H1 (cell line): ENCODE data around the gene C2CD4C. TPM values are rescaled to one million over a fixed set of nuclear protein-coding genes. Genes with fewer than 3 reads are reported as not detected.

ENCODE experiments used
- CTCF ChIA-PET: fragments of 300-600 bp; sonication (Branson Sonifier 250); formaldehyde crosslinking; loops from one replicate; lab custom pipeline; 2021; ENCODE audit not compliant: partially characterized antibody; lab: Charles Lee
- POLR2A ChIA-PET: fragments of 300-600 bp; sonication (Branson Sonifier 250); formaldehyde crosslinking; loops from one replicate; lab custom pipeline; 2021; ENCODE audit warnings: inconsistent platforms; ENCODE audit not compliant: partially characterized antibody; lab: Charles Lee
- DNase-seq, 2 experiments: peaks; one replicate each; pipeline versions ENCODE4 v3.0.0 to v3.0.0-alpha.2; 2010 to 2022; ENCODE audit warnings: low spot score in 2 of 2, low read depth in 1 of 2, mixed read lengths in 1 of 2
- FAIRE-seq: peaks from 2 replicates; lab custom pipeline; 2011; peaks lifted over from hg19 to GRCh38; lab: Jason Lieb, UNC
- H2AFZ ChIP-seq: 2 replicates; pipeline ENCODE4 v1.8.1; 2012; ENCODE audit warnings: low read length, inconsistent platforms
- H2AK5ac ChIP-seq: 2 replicates; pipeline ENCODE4 v1.6.1; 2013; ENCODE audit warnings: low read depth, low read length
- H2BK120ac ChIP-seq: replicated peaks from 2 replicates; pipeline ENCODE3; 2013; ENCODE audit warnings: low read depth, low read length, inconsistent platforms
- H2BK12ac ChIP-seq: 2 replicates; pipeline ENCODE4 v1.6.1; 2013; ENCODE audit warnings: low read depth, low read length
- H2BK15ac ChIP-seq: 2 replicates; pipeline ENCODE4 v1.6.1; 2013; ENCODE audit warnings: low read length
- H2BK20ac ChIP-seq: 2 replicates; pipeline ENCODE4 v1.6.1; 2013; ENCODE audit warnings: low read length
- H2BK5ac ChIP-seq: 2 replicates; pipeline ENCODE4 v1.6.1; 2013; ENCODE audit warnings: low read depth, low read length
- H3K14ac ChIP-seq: 2 replicates; pipeline ENCODE4 v1.6.1; 2013; ENCODE audit warnings: inconsistent platforms; ENCODE audit not compliant: insufficient read length
- H3K18ac ChIP-seq: 2 replicates; pipeline ENCODE4 v1.6.1; 2013; ENCODE audit warnings: low read length; ENCODE audit errors: extremely low read depth
- H3K23ac ChIP-seq: 2 replicates; pipeline ENCODE4 v1.6.1; 2013; ENCODE audit warnings: inconsistent platforms; ENCODE audit not compliant: insufficient read length
- H3K23me2 ChIP-seq: 2 replicates; pipeline ENCODE4 v1.6.1; 2013; ENCODE audit warnings: low read depth, low read length
- H3K27ac ChIP-seq: 2 replicates; pipeline ENCODE4 v1.6.1; 2011; ENCODE audit warnings: low read depth, low read length, inconsistent platforms
- H3K27me3 ChIP-seq, 4 experiments: replicated peaks in 1 of 4; 1 replicate in 1 of 4; 2 replicates in 3 of 4; pipeline versions ENCODE4 v1.6.1 to v1.8.1; 2011 to 2013; ENCODE audit warnings: low read length in 3 of 4, mild to moderate bottlenecking in 3 of 4, inconsistent platforms in 2 of 4, mixed read lengths in 2 of 4, moderate library complexity in 1 of 4; ENCODE audit not compliant: control insufficient read depth in 3 of 4, insufficient read depth in 3 of 4; ENCODE audit errors: extremely low read depth in 1 of 4
- H3K36me3 ChIP-seq, 4 experiments: 2 replicates each; pipeline versions ENCODE4 v1.6.1 to v1.8.1; 2011 to 2013; ENCODE audit warnings: mild to moderate bottlenecking in 4 of 4, low read length in 3 of 4, moderate library complexity in 2 of 4, control low read depth in 1 of 4, inconsistent platforms in 1 of 4; ENCODE audit not compliant: insufficient read depth in 4 of 4, control insufficient read depth in 2 of 4
- H3K4ac ChIP-seq: replicated peaks from 2 replicates; pipeline ENCODE3; 2013; ENCODE audit warnings: low read length, low read depth, mixed read lengths, inconsistent platforms; ENCODE audit not compliant: insufficient read length
- H3K4me1 ChIP-seq, 4 experiments: replicated peaks in 1 of 4; 1 replicate in 1 of 4; 2 replicates in 3 of 4; pipeline versions ENCODE4 v1.6.1 to v1.8.1; 2011 to 2013; ENCODE audit warnings: low read length in 3 of 4, inconsistent platforms in 2 of 4, mixed read lengths in 1 of 4; ENCODE audit not compliant: insufficient read depth in 4 of 4, control insufficient read depth in 3 of 4
- H3K4me2 ChIP-seq, 2 experiments: 2 replicates each; pipeline versions ENCODE4 v1.6.1 to v1.8.1; 2011 to 2013; ENCODE audit warnings: low read depth in 2 of 2, low read length in 2 of 2, control low read depth in 1 of 2, inconsistent platforms in 1 of 2, mild to moderate bottlenecking in 1 of 2; ENCODE audit not compliant: insufficient read depth in 1 of 2
- H3K4me3 ChIP-seq, 4 experiments: fragments of 200-600, 300-600 bp in 1 of 4; sonication (generic), shearing (Covaris generic), sonication (Bioruptor Twin) in 1 of 4; 2 replicates each; pipeline versions ENCODE4 v1.5.1 to v1.8.1; 2011 to 2016; ENCODE audit warnings: low read length in 4 of 4, low read depth in 3 of 4, control low read depth in 2 of 4, inconsistent platforms in 2 of 4, mild to moderate bottlenecking in 2 of 4, mixed read lengths in 1 of 4, moderate library complexity in 1 of 4; ENCODE audit not compliant: insufficient read depth in 2 of 4; ENCODE audit errors: extremely low read depth in 1 of 4
- H3K56ac ChIP-seq: replicated peaks from 2 replicates; pipeline ENCODE3; 2013; ENCODE audit warnings: low read depth, mild to moderate bottlenecking, mixed read lengths, low read length, inconsistent platforms; ENCODE audit not compliant: insufficient read length
- H3K79me1 ChIP-seq: 2 replicates; pipeline ENCODE4 v1.6.1; 2013; ENCODE audit warnings: low read depth, low read length, control low read depth
- H3K79me2 ChIP-seq, 2 experiments: 2 replicates each; pipeline versions ENCODE4 v1.6.1 to v1.8.1; 2012 to 2013; ENCODE audit warnings: low read length in 2 of 2, mild to moderate bottlenecking in 2 of 2, inconsistent platforms in 1 of 2; ENCODE audit not compliant: insufficient read depth in 2 of 2, control insufficient read depth in 1 of 2
- H3K9ac ChIP-seq, 4 experiments: replicated peaks in 1 of 4; 1 replicate in 1 of 4; 2 replicates in 3 of 4; pipeline versions ENCODE4 v1.6.1 to v1.8.1; 2011 to 2013; ENCODE audit warnings: low read depth in 3 of 4, low read length in 3 of 4, control low read depth in 2 of 4, mild to moderate bottlenecking in 2 of 4, moderate library complexity in 2 of 4, inconsistent platforms in 1 of 4; ENCODE audit errors: extremely low read depth in 1 of 4
- H3K9me3 ChIP-seq, 2 experiments: 2 replicates each; pipeline versions ENCODE4 v1.6.1 to v1.8.1; 2012 to 2013; ENCODE audit warnings: mild to moderate bottlenecking in 2 of 2, moderate library complexity in 2 of 2, control low read depth in 1 of 2, inconsistent platforms in 1 of 2, low read depth in 1 of 2, low read length in 1 of 2, mixed read lengths in 1 of 2; ENCODE audit not compliant: insufficient read depth in 2 of 2
- H4K20me1 ChIP-seq, 2 experiments: replicated peaks in 1 of 2; 2 replicates each; pipeline versions ENCODE3 to v1.8.1; 2011 to 2013; ENCODE audit warnings: inconsistent platforms in 2 of 2, low read length in 2 of 2, mild to moderate bottlenecking in 1 of 2; ENCODE audit not compliant: insufficient read depth in 2 of 2, control insufficient read depth in 1 of 2
- H4K5ac ChIP-seq: 2 replicates; pipeline ENCODE4 v1.6.1; 2013; ENCODE audit warnings: low read length, low read depth, mixed read lengths, inconsistent platforms; ENCODE audit not compliant: insufficient read length
- H4K8ac ChIP-seq: 2 replicates; pipeline ENCODE4 v1.8.0; 2013; ENCODE audit warnings: mild to moderate bottlenecking, moderate library complexity, low read length, inconsistent platforms; ENCODE audit not compliant: insufficient read depth; ENCODE audit errors: extremely low read depth
- H4K91ac ChIP-seq: replicated peaks from 2 replicates; pipeline ENCODE3; 2013; ENCODE audit warnings: low read length, mixed read lengths, inconsistent platforms; ENCODE audit not compliant: insufficient read length
- ATF3 ChIP-seq: IDR thresholded peaks from 2 replicates; pipeline ENCODE4 v1.6.1; 2011; ENCODE audit warnings: low read depth, mild to moderate bottlenecking, low read length; ENCODE audit not compliant: insufficient read depth
- CBX5 ChIP-seq: fragments of 300-800, 300-1000 bp; sonication (generic); IDR thresholded peaks from 2 replicates; pipeline ENCODE4 v1.7.1; 2016; ENCODE audit warnings: antibody characterized with exemption, low read length, low read depth
- E2F6 ChIP-seq: IDR thresholded peaks from 2 replicates; pipeline ENCODE4 v1.6.1; 2012; ENCODE audit warnings: inconsistent platforms
- JUND ChIP-seq: IDR thresholded peaks from 2 replicates; pipeline ENCODE4 v1.6.1; 2011; ENCODE audit warnings: mild to moderate bottlenecking, improper control_type of control experiment, low read length
- POLR2A ChIP-seq, 2 experiments: IDR thresholded peaks; 1 replicate in 1 of 2; 2 replicates in 1 of 2; pipeline ENCODE4 v1.6.1; 2011; ENCODE audit warnings: low read depth in 2 of 2, low read length in 2 of 2, mild to moderate bottlenecking in 2 of 2; ENCODE audit errors: control extremely low read depth in 1 of 2
- RBBP5 ChIP-seq: IDR thresholded peaks from 2 replicates; pipeline ENCODE4 v1.7.1; 2012; ENCODE audit warnings: low read depth, mild to moderate bottlenecking, inconsistent platforms, low read length, moderate library complexity, borderline replicate concordance
- SIN3A ChIP-seq, 2 experiments: IDR thresholded peaks in 1 of 2; conservative IDR thresholded peaks in 1 of 2; 2 replicates each; pipeline ENCODE4 v1.6.1; 2011 to 2012; ENCODE audit warnings: low read length in 2 of 2, improper control_type of control experiment in 1 of 2, low read depth in 1 of 2, mild to moderate bottlenecking in 1 of 2
- SP4 ChIP-seq: IDR thresholded peaks from 2 replicates; pipeline ENCODE4 v1.6.1; 2012; ENCODE audit warnings: low read length, inconsistent platforms
- SUZ12 ChIP-seq: fragments of 200-600 bp; sonication (generic); IDR thresholded peaks from 2 replicates; pipeline ENCODE4 v1.6.1; 2012; ENCODE audit warnings: mild to moderate bottlenecking, inconsistent platforms, low read length, moderate library complexity, mixed read lengths
- TAF1 ChIP-seq: IDR thresholded peaks from 2 replicates; pipeline ENCODE4 v1.6.1; 2011; ENCODE audit warnings: mild to moderate bottlenecking, low read depth, low read length
- YY1 ChIP-seq: IDR thresholded peaks from 2 replicates; pipeline ENCODE4 v1.6.1; 2011; ENCODE audit warnings: low read depth, mild to moderate bottlenecking, low read length
- ZNF274 ChIP-seq: IDR thresholded peaks from 2 replicates; pipeline ENCODE4 v1.7.0; 2012; ENCODE audit warnings: low read length, borderline replicate concordance; ENCODE audit errors: extremely low read depth
- WGBS, 2 experiments: shearing (Covaris generic) in 1 of 2; methylation state at CpG; one replicate each; pipeline versions ENCODE4 v1.1.6 to v1.1.7; 2013 to 2015; ENCODE audit warnings: low lambda C conversion rate in 2 of 2, mixed read lengths in 2 of 2, inconsistent platforms in 1 of 2, low coverage in 1 of 2, missing lambda C conversion rate in 1 of 2; ENCODE audit not compliant: insufficient replicate concordance in 2 of 2, insufficient coverage in 1 of 2, insufficient read length in 1 of 2; ENCODE audit errors: extremely low coverage in 1 of 2, missing lambda C conversion rate in 1 of 2; 5-methylcytosine and 5-hydroxymethylcytosine counted together
- polyA plus RNA-seq, 7 experiments: library from polyadenylated mRNA; depleted of rRNA in 3 of 7; stranded (reverse) in 5 of 7; unstranded in 2 of 7; fragments of >200 nt in 5 of 7; fragments of 200-250 nt in 2 of 7; gene quantifications; 1 replicate in 5 of 7; 2 replicates in 1 of 7; 4 replicates in 1 of 7; pipeline versions ENCODE4 v1.2.1 to v1.2.3, GENCODE V29; 2011 to 2013; ENCODE audit warnings: missing spikeins in 2 of 7, mixed read lengths in 2 of 7
- total RNA-seq: library from RNA; stranded (reverse); fragmentation: NEBNext Ultra II Directional; extraction: Animal tissue kit (Norgen Biotek cat#: 25700); gene quantifications from 2 replicates; pipeline ENCODE4 v1.2.1, GENCODE V29; 2021

Gene C2CD4C
- total and polyA plus RNA-seq, 2 of the 8 experiments (the other 6 are each of a cell fraction or from before 2014, with no cell fraction given) = 3.8 to 6.3 TPM

- H3K4me1 ChIP-seq = no peaks in the 10 kb centered on the region
- 0 out of 2 replicates have a peak overlapping the region, but pooled peaks have one; percentile 9 for H4K8ac ChIP-seq
- H2BK15ac ChIP-seq = no peak overlapping the region
- DNase-seq (no peak), FAIRE-seq (no peak)
- no peak overlapping the region for H2BK5ac ChIP-seq
- H4K5ac ChIP-seq = no peak overlapping the region
- no peaks in the 10 kb centered on the region for H4K20me1 ChIP-seq
- no peak overlapping the region for H3K18ac ChIP-seq
- no peak overlapping the region for H3K23ac ChIP-seq
- H3K14ac ChIP-seq = no peak overlapping the region
- no peaks in the 10 kb centered on the region; a peak in 1 of 4 replicates for H3K9me3 ChIP-seq
- POLR2A ChIA-PET = no interaction called here
- peak overlapping the region; percentile 13; the same call in 1 of the 2 replicates for H2AFZ ChIP-seq
- WGBS, 2 experiments = 88% methylated on average over 34 of the region's 38 CpGs; no CpG with 5 or more reads in 1 of the 2 experiments
- no peaks in the 10 kb centered on the region for H3K79me2 ChIP-seq
- H3K4me2 ChIP-seq = no peak overlapping the region
- H3K4ac ChIP-seq = no peak overlapping the region
- H3K56ac ChIP-seq = no peak overlapping the region
- H3K27me3 ChIP-seq = peaks cover 0 to under 1% (median 0%) of the 10 kb centered on the region in 4 experiments; a peak in 2 of 7 replicates
- H2BK20ac ChIP-seq = no peak overlapping the region
- no peak overlapping the region for H3K9ac ChIP-seq
- H3K27ac ChIP-seq = no peak overlapping the region
- H2BK12ac ChIP-seq = no peak overlapping the region
- H4K91ac ChIP-seq = no peak overlapping the region
- H2BK120ac ChIP-seq = no peak overlapping the region
- no peaks in the 10 kb centered on the region for H3K23me2 ChIP-seq
- H3K4me3 ChIP-seq = no peak overlapping the region
- H3K79me1 ChIP-seq = no peaks in the 10 kb centered on the region
- H2AK5ac ChIP-seq = no peak overlapping the region
- CTCF ChIA-PET = no interaction called here
- H3K36me3 ChIP-seq = no peaks in the 10 kb centered on the region
- TF ChIP-seq SIN3A (conservative IDR thresholded peaks at IDR 0.05 in 1 of 2, IDR thresholded peaks at IDR 0.05 in 1 of 2; ENCODE audit: low read depth in 1 of 2, low read length in 2 of 2) = no peak
- no peak for TF ChIP-seq YY1
- TF ChIP-seq JUND = no peak
- TF ChIP-seq E2F6 = no peak
- no peak for TF ChIP-seq ZNF274
- no peak for TF ChIP-seq RBBP5
- TF ChIP-seq ATF3 = no peak
- no peak for TF ChIP-seq SP4
- no peak for TF ChIP-seq TAF1
- no peak for TF ChIP-seq SUZ12
- no peak for TF ChIP-seq CBX5
- no peak for TF ChIP-seq POLR2A (IDR thresholded peaks at IDR 0.05; ENCODE audit: control extremely low read depth in 1 of 2, low read depth in 2 of 2, low read length in 2 of 2)
Observed at GRCh38 chr19:377801-378581, 31.0 kb downstream of the C2CD4C start.
